Ovary (tissue), 3 donors: ENCODE results near the gene GPR3.

ENCODE experiments used
- EP300 ChIP-seq: sonication (generic); formaldehyde crosslinking; IDR thresholded peaks from one replicate; pipeline ENCODE4 v1.6.1; 2017; ENCODE audit warnings: antibody characterized with exemption
- POLR2A ChIP-seq: fragments of 450-650 bp; IDR thresholded peaks from one replicate; pipeline ENCODE4 v1.6.1; 2017; ENCODE audit warnings: antibody characterized with exemption, mild to moderate bottlenecking, moderate library complexity
- TF ChIP-seq, protein P1 (sequence below), 3 donors: fragments of 450-650 bp in 2 of 3; fragments of 200-600 bp in 1 of 3; IDR thresholded peaks; one replicate each; pipeline versions ENCODE4 v1.5.1 to v1.8.0; 2016 to 2022; ENCODE audit warnings: antibody characterized with exemption in 3 of 3, mild to moderate bottlenecking in 1 of 3
- donor health status: DM: no; HTN: no; CAD: no.

DNA sequence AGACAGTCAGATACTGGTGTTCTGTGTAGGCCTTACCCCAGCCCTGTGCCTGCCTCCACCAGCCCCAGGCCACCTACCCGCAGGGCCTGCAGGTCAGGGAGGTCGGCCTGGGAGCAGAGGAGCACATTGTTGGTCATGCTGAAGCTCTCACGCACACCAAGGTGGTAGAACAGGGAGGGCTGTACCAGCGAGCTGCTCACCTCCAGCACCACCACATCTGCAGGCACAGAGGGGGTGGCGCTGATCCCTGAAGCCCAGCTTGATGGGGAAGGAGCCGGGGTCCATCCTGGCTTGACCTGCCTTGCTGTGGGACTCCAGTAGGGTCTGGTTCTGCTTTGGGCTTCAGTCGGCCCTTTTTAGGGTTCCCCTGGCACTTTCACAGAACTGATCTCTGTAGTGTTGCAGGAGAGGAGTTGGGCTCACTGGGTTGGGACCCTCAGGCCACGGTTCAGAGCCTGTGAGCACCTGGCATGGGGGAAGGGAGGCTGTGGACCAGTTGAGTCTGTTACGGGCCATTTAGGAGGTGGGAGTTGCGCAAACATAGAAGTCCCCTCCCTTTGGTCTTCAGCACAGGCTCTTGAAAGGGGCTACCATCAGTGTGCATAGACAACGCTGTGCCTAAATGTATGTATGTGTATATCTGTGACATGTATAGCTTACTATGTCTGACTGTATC, 27.6 kb upstream of the GPR3 start:
- TF ChIP-seq, protein P1, sequence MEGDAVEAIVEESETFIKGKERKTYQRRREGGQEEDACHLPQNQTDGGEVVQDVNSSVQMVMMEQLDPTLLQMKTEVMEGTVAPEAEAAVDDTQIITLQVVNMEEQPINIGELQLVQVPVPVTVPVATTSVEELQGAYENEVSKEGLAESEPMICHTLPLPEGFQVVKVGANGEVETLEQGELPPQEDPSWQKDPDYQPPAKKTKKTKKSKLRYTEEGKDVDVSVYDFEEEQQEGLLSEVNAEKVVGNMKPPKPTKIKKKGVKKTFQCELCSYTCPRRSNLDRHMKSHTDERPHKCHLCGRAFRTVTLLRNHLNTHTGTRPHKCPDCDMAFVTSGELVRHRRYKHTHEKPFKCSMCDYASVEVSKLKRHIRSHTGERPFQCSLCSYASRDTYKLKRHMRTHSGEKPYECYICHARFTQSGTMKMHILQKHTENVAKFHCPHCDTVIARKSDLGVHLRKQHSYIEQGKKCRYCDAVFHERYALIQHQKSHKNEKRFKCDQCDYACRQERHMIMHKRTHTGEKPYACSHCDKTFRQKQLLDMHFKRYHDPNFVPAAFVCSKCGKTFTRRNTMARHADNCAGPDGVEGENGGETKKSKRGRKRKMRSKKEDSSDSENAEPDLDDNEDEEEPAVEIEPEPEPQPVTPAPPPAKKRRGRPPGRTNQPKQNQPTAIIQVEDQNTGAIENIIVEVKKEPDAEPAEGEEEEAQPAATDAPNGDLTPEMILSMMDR (IDR thresholded peaks at IDR 0.05), result no peak
- TF ChIP-seq POLR2A, result no peak
- no peak for TF ChIP-seq EP300
